GM12865 (cell line): ENCODE results near the gene LSM3.

Source experiments
- DNase-seq: peaks from one replicate; pipeline ENCODE4 v3.0.0; 2010; ENCODE audit warnings: low read depth
- H3K4me3 ChIP-seq: 2 replicates; pipeline ENCODE4 v1.5.1; 2011; ENCODE audit warnings: mild to moderate bottlenecking, low read depth, low read length, control low read depth
- TF ChIP-seq, protein P1 (sequence below): IDR thresholded peaks from 2 replicates; pipeline ENCODE4 v1.5.1; 2011; ENCODE audit warnings: low read length, control low read depth, low read depth, inconsistent platforms; ENCODE audit not compliant: insufficient read depth; ENCODE audit errors: missing control alignments

Gene LSM3

GRCh38 chr3:14235003-14235911 lies 56.6 kb downstream of the LSM3 start:
- TF ChIP-seq, protein P1, sequence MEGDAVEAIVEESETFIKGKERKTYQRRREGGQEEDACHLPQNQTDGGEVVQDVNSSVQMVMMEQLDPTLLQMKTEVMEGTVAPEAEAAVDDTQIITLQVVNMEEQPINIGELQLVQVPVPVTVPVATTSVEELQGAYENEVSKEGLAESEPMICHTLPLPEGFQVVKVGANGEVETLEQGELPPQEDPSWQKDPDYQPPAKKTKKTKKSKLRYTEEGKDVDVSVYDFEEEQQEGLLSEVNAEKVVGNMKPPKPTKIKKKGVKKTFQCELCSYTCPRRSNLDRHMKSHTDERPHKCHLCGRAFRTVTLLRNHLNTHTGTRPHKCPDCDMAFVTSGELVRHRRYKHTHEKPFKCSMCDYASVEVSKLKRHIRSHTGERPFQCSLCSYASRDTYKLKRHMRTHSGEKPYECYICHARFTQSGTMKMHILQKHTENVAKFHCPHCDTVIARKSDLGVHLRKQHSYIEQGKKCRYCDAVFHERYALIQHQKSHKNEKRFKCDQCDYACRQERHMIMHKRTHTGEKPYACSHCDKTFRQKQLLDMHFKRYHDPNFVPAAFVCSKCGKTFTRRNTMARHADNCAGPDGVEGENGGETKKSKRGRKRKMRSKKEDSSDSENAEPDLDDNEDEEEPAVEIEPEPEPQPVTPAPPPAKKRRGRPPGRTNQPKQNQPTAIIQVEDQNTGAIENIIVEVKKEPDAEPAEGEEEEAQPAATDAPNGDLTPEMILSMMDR = no peak
- DNase-seq = no peak
- H3K4me3 ChIP-seq = no peak overlapping the region

DNA sequence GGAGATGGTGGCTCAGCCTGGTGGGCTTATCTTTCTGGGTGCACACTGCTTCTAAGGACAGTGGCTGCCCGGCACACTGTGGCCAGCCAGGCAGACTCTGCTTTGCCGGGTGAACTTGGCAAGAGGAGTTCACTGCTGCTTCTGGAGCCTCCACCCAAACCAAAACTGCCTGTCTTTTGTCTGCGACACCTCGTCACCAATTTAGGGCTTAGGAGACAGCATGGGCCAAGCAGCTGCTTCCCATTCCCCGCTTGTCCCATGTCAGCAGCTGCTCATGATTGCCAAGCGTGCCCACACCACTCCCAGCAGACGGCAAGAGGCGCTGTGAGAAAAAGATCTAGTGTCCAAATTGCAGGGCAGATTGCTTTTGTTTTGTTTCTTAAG lies 57.3 kb downstream of the LSM3 start:
- no peak for DNase-seq
- TF ChIP-seq, protein P1 = no peak
- no peak overlapping the region for H3K4me3 ChIP-seq

- TF ChIP-seq, protein P1 = no peak
- no peak for DNase-seq
- H3K4me3 ChIP-seq = no peak overlapping the region
These were observed 58.3 kb downstream of the LSM3 start for GRCh38 chr3:14236902-14237301.

GRCh38 chr3:14237457-14237856 lies 58.8 kb downstream of the LSM3 start:
- TF ChIP-seq, protein P1 = no peak
- no peak overlapping the region for H3K4me3 ChIP-seq
- no peak for DNase-seq

GRCh38 chr3:14238356-14238755 lies 59.7 kb downstream of the LSM3 start:
- no peak for DNase-seq
- TF ChIP-seq, protein P1 = no peak
- no peak overlapping the region for H3K4me3 ChIP-seq

GRCh38 chr3:14238930-14239329 lies 60.3 kb downstream of the LSM3 start:
- TF ChIP-seq, protein P1 = no peak
- H3K4me3 ChIP-seq = no peak overlapping the region
- DNase-seq = no peak
